Stimulated activated CD8-positive, alpha-beta memory T cell treated with anti-CD3 and anti-CD28 coated beads, Interleukin-12 subunit alpha, Interleukin-12 subunit beta, amount 100 ng/mL, for 1 hour (primary cell): Measurements from ENCODE around the gene KLRK1.
"Not testable (repeated sequence)": the region's sequence is repeated elsewhere in the genome, so short reads cannot be mapped to it uniquely, and the experiment has no call there.

Experiments used
- DNase-seq: peaks from one replicate; pipeline ENCODE4 v3.0.0-alpha.2; 2020; ENCODE audit warnings: low read depth

KLRK1 gene

GRCh38 chr12:10362828-10363657 lies 26.8 kb downstream of the KLRK1 start:
- DNase-seq = no peak

- DNase-seq = no peak
These were observed 27.5 kb downstream of the KLRK1 start for GRCh38 chr12:10362325-10362724.

GRCh38 chr12:10361622-10362021 lies 28.2 kb downstream of the KLRK1 start:
- DNase-seq = no peak

- DNase-seq = no peak
These were observed 28.8 kb downstream of the KLRK1 start for GRCh38 chr12:10361084-10361483.

- DNase-seq = no peak
These were observed 30.9 kb downstream of the KLRK1 start for GRCh38 chr12:10358969-10359368.

- DNase-seq = no peak
These were observed 31.7 kb downstream of the KLRK1 start for GRCh38 chr12:10358131-10358530.

- DNase-seq = no peak
These were observed 35.3 kb downstream of the KLRK1 start for GRCh38 chr12:10354502-10354901.

- DNase-seq = no peak
These were observed 35.8 kb downstream of the KLRK1 start for GRCh38 chr12:10354071-10354470.

GRCh38 chr12:10351457-10351856 lies 38.4 kb downstream of the KLRK1 start:
- not testable (repeated sequence) for DNase-seq

- DNase-seq = no peak
These were observed 47.8 kb downstream of the KLRK1 start for GRCh38 chr12:10341892-10342509.

GRCh38 chr12:10340946-10341345 lies 48.9 kb downstream of the KLRK1 start:
- not testable (repeated sequence) for DNase-seq

- no peak for DNase-seq
These were observed 50.6 kb downstream of the KLRK1 start for GRCh38 chr12:10339053-10339840.

- not testable (repeated sequence) for DNase-seq
These were observed 51.4 kb downstream of the KLRK1 start for GRCh38 chr12:10338470-10338869.

GRCh38 chr12:10336196-10336595 lies 53.6 kb downstream of the KLRK1 start:
- not testable (repeated sequence) for DNase-seq

- no peak for DNase-seq
These were observed 58.1 kb downstream of the KLRK1 start for GRCh38 chr12:10331642-10332239.

GRCh38 chr12:10328691-10329090 lies 61.1 kb downstream of the KLRK1 start:
- DNase-seq = not testable (repeated sequence)
